Measurements from ENCODE around the gene CHN2.

The CHN2 gene

DNA sequence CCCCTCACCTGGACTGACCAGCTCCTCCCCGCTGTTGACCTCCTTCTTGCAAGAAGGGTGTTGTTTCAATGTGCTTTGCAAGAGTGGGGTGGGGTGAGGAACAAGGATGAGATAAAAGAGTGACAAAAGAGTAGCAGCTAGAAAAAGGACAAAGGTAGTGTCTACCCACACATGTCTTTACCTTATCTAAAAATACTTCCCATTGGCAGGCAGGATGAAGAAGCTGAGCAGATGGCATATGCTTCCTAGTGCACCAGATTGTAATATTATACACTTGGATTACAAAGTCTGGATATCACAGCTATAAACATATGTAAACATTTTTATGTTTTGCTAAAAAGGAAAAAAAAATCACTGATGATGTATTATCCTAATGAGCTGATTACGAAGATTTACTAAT is 34.5 kb downstream of the CHN2 start:
- no peak for DNase-seq

DNA sequence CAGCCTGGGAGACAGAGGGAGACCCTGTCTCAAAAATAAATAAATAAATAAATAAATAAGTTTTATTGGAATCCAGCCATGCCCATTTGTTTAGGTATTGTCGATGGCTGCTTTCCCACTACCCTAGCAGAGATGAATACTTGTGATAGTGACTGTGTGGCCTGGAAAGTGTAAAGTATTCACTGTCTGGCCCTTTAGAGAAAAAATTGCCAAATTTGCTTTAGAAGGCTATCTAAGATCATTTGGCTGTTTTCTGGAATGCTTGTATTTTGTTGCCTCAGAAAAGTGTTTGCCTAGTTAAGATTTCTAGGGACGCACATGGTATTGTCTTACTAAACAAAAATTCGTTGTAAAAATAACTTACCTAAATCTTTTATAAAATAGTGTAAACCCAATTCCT is 35.4 kb downstream of the CHN2 start:
- DNase-seq = no peak

DNA sequence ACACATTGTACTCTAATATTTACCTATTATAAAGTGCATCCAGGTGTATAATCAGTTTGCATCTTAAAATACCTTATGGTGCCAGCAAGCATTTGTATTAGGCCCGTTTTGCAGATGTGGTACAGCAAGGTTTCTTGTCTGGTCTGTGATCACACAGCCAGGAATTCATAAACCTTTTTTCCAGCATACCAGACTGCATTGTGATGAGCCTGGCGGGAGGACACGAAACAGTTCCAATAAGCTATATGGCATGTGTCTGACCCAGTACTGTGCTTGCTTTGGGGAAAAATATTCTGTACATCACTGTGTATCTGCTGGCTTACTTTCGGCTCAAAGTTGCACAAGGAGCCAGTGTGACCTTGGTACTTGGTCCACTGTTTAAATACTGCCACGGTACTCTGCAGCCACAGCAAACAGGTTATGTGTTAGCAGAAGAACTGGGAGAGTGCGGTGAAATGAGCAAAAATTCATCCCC is 36.3 kb downstream of the CHN2 start:
- no peak for DNase-seq

- DNase-seq = no peak
These were observed 37.2 kb downstream of the CHN2 start for GRCh38 chr7:29231671-29232232.

DNA sequence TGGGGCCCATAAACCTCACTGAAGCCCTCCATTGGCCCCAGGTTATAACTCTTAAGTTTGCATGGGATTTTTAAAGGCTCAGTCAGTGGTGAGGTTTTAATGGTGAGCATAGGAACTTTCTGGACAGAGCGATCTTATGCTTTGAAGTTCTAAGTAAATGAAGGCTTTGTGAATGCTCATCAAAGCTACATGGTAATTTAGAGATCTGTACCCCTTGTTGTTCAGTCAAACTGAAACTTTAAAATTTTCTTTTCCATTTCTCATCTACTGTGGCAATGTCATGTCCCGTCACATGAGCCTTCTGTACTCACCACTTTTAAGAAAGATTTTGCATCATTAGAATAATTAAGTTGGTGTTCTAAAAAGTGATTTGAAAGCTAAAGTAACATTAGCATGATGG is 39.9 kb downstream of the CHN2 start:
- no peak for DNase-seq

DNA sequence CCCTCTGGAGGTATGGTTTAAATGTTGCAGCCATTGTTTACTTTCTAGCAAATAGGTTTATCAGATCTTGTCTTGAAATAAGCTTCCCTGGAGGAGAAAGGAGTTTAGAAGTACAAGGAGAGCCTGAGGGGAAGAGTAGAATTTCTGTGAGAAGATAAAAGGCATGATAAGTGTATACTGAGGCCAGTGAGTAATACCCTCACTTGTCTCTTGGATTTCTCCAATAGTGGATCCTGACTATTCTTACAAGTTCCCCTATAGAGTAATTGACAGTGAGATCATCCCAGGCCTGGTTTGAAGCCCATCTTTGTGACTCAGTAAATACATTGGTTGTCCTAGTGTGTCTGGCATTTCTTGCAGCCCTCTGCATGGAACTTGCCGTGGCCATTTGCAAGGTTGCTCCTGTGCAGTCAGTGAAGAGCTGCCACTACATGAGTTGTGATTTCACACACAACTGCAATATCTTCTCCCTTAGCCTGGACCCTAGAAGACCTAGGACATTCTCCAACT is 41.6 kb downstream of the CHN2 start:
- DNase-seq = no peak

GRCh38 chr7:29236649-29237048 is 42.1 kb downstream of the CHN2 start:
- DNase-seq = no peak

DNA sequence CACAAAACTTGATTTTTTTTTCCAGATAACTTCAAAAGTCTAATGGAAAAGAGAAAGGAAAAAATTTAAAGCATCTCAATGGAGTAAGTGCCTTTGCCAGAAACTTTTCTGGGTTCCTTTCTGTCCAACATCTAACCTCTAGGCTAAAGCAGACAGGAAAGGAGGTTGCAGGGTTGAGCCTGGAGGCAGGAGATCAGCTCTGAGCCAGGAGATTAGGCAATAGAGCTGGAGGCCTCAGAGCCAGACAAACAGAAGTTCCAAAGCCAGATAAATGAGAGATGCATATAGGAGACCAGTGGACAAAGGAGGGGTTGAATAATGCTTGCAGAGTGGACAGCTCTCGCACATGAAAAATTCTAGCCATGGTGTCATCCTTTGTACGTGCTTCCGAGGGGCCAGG is 42.9 kb downstream of the CHN2 start:
- no peak for DNase-seq

DNA sequence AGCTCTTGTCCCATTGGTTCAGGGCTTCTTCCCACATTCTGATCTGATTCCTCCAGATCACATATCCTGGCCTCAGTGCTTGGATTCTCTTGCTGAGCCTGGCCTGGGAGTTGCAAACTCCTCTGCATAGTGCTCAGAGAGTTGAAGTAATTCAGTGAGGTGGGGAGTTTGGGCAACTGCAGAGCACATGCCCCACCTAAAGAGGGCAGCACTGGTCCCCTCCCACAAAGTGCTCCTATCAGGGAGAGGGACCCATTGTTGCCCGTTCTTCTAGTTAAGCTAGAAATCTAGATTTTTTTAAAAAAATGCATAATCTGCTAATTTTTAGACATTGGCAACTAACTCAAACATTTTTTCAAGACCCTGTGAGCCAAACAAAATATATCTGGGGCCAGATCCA is 45.1 kb downstream of the CHN2 start:
- DNase-seq = no peak

DNA sequence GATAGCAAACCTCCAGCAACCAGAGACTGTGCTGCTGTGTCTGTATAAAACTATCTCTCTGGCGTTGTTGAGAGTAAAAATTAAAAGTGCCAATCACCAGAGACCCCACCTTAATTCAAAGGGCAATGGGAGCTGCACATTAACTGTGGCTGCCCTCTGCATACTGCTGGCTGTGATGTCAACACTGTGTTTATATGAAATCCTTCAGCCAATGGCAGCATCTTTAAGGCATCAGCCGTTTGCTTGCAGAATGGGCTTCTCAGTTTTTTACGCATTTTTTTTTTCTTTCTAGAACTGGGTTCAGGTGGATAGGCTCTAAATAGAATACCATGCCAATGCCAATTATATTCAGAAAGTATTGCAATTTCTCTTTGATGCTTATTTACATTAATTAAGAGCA is 47.7 kb downstream of the CHN2 start:
- DNase-seq = no peak

DNA sequence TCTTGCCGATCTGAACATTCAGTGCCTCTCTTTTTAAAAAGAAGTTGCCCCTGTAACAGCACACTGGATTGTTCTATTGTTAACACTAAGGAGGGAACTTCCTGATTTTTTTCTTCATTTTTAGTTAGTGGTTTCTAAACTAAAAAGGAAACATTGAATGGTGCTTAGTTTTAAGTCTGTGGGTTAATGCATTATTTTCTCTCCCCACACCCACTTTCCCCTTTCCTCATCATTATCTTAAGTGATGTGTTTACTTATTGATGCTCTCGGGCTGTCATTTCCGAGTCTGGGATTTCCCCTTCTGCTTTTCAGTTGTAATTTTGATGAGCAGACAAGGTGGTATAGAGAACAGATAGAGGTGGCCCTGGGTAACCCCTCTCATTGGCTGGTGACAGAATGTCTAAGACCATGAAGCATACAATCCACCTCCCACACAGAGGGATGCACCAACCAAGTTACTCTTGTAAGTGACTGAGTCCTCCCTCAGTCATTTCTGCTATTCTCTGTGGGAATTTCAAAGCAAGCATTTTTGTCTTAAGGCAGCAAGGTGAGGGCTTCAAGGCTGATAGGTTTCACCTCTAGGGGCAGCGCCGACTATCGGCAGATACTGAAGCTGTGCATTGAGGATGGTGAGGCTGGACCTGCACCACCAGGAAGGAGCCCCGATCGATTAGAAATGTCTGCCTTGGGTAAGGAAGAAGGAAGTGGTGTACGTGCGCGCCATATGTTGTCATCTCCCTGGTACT is 49.5 kb downstream of the CHN2 start:
- DNase-seq = no peak

GRCh38 chr7:29247224-29247962 is 52.8 kb downstream of the CHN2 start:
- no peak for DNase-seq

GRCh38 chr7:29247963-29248236 is 53.3 kb downstream of the CHN2 start:
- no peak for DNase-seq

GRCh38 chr7:29248713-29249382 is 54.3 kb downstream of the CHN2 start:
- no peak for DNase-seq

DNA sequence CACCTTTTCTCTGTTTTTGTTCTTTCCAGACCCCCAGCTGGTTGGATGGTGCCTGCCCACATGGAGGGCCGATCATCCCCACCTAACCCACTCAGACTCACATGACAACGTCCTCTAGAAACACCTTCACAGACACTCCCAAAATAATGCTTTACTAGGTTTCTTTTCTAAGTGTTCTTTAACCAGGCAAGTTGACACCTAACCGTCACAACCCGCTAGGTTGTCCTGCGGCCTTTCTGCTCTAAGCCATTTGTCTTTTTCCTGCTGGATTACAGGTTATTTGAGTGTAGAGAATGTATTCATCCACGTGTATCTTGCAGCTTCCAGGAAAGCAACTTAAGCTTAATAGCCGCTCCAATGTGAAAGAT is 54.8 kb downstream of the CHN2 start:
- DNase-seq = no peak

DNA sequence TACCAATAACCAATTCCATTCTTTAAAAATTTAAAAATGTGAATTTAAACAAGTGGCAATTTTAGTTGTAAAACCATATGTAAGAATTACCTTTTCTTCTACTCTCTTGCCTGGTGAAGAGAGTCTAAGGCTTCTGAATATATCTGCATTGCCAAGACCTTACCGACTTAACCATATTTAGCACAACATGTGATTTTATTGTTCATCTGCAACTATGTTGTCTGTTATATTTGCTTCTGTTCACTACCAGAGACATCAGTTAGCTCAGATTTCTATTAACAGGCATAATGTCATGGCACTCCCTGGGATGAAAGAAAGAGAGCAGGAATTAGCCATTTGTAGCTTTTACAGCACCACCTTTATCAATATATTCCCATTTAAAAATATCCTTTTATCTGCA is 55.3 kb downstream of the CHN2 start:
- no peak for DNase-seq

DNA sequence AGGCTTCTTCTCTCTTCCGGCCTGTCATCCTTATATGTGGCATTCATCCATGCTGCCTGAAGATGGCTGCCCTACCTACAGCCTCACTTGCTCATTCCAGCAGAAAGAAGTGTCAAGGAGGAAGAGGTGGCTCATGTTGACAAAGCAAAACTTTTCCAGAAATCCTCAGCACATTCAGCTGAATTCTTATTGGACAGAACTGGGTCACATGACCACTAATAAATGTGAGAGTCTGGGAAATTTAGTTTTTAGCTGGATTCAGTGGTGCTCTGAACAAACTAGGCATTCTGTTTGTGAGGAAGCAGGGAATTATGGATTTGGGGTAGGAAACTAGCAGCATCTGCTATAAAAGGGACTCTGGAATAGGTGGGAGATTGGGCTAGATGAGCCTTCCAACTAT is 58.6 kb downstream of the CHN2 start:
- no peak for DNase-seq

- DNase-seq = no peak
These were observed 60.0 kb downstream of the CHN2 start for GRCh38 chr7:29254591-29254990.

DNA sequence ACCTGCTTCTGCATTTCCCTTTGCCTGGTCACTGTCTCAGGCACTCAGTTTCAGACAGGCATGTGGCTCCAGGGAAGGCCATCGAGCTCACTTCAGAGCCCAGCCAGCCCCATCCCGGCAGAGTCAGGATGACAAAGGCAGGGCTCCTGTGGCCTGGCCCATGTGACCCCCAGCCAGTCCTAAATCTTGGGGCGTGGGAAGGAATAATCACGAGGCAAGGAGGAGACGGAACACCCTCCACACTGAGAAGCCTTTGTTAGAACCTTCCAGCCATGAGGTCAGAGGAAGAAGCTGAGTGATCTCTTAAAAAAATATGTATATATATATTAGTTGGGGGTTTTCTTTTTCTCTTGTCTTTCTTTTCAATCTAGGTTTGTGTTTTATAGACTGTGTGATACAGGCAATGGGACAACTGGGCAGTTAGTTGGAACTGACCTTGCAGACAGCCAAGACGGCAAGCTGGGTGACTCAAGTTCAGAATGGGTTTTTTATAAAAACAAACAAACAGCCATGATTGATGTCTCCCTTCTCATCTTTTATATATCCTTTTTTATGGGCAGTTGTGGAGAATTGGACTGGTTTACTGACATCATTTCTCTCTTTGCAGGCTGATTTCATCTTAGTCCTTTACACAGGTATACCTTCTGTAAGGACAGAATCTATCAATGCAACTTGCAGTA is 60.8 kb downstream of the CHN2 start:
- no peak for DNase-seq

DNA sequence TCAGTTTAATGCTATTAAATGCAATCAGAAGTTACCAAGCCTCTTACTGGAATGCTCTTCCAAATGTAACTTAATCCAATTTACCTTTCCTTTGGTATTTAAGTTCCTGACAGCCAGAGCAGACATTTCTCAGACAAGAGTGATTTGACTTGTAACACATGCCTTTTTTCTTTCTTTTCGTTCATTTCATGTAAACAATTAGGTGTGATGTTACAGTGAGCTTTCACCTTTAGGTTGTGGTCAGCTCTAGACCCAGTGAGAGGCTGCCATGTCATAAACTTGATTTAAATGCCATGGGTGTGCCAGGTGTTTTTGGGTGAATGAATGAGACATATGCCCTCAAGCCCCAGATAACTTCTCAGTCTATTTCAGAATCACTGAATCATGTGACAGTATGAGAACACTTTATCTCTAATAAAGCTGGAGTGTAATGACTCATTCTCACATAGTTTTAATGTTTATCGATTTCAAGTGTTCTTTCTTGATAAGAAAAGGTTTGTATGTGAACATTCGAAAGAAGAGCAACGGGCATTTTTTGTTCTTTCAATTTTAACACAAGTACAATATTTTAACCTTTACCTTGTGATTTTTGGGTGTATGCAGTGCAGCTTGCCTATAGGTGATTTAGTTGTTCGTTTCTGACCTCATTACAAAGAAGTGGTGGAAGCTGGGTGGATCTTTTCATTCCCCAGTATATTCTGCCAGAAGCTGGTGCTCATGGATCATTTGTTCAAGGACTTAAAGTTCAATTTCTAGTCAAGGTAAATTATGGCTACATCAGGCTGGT is 61.5 kb downstream of the CHN2 start:
- no peak for DNase-seq

- DNase-seq = no peak
These were observed 62.1 kb downstream of the CHN2 start for GRCh38 chr7:29256693-29257002.

DNA sequence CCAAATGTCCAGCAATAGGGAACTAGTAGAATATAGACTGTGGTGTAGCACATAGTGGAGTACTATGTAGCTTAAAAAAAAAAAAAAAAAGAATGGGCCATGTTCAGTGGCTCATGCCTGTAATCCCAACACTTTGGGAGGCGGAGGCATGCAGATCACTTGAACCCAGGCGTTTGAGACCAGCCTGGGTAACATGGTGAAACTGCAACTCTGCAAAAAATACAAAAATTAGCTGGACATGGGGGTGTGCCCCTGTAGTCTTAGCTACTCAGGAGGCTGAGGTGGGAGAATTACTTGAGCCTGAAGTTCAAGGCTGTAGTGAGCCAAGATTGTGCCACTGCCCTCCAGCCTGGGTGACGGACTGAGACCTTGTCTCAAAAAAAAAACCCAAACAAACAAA is 64.4 kb downstream of the CHN2 start:
- no peak for DNase-seq

Data from NCI-H1417 treated with DMSO at 0.1 percent for 48 hours (cell line).